Mammary microvascular endothelial cell (primary cell): ENCODE measurements around the gene ALKBH5. TPM values are rescaled to one million over a fixed set of nuclear protein-coding genes. Genes with fewer than 3 reads are reported as not detected.

Experiments used
- total RNA-seq: library from RNA; depleted of rRNA; stranded (reverse); fragments of >200 nt; gene quantifications from 2 replicates; pipeline ENCODE4 v1.2.3, GENCODE V29; 2015

Gene ALKBH5
- 81.7 and 92.5 TPM in 2 replicates for total RNA-seq

GRCh38 chr17:18183334-18184142 is at the start of gene ALKBH5:
TSS of gene ALKBH5 (plus strand) at chr17:18183828. CDS start at chr17:18184244, 416 bp downstream.

GRCh38 chr17:18225121-18225641 is 41.6 kb downstream of the ALKBH5 start, which contains the start of gene LLGL1:
TSS of gene LLGL1 (plus strand) at chr17:18225635. CDS start at chr17:18225683, 48 bp downstream.

GRCh38 chr17:18258356-18259038 is 74.9 kb downstream of the ALKBH5 start, which contains the start of gene FLII:
TSS of gene FLII (minus strand) at chr17:18258738. CDS start at chr17:18258690, 48 bp downstream.

Other genes with a start within 250 kb of the ALKBH5 start
- gene TOM1L2, start 211.4 kb upstream of the ALKBH5 start, total RNA-seq, result 27.9 and 42.4 TPM in 2 replicates
- gene DRC3, start 211.0 kb upstream of the ALKBH5 start, total RNA-seq, result 0.84 and 1.6 TPM in 2 replicates
- gene ATPAF2, start 144.7 kb upstream of the ALKBH5 start, total RNA-seq, result 14.5 and 30.1 TPM in 2 replicates
- gene GID4, start 144.4 kb upstream of the ALKBH5 start, total RNA-seq, result 7.3 and 8.3 TPM in 2 replicates
- gene DRG2, start 95.9 kb upstream of the ALKBH5 start, total RNA-seq, result 45.2 and 54.2 TPM in 2 replicates
- gene MYO15A, start 75.1 kb upstream of the ALKBH5 start, total RNA-seq, result 0.20 TPM in 1 of 2 replicates, not detected in the other
- 41.4 and 48.0 TPM in 2 replicates for gene LLGL1, start 41.8 kb downstream of the ALKBH5 start, total RNA-seq
- gene FLII, start 74.9 kb downstream of the ALKBH5 start, total RNA-seq, result 543 and 601 TPM in 2 replicates
- 5.9 and 11.7 TPM in 2 replicates for gene MIEF2, start 76.8 kb downstream of the ALKBH5 start, total RNA-seq
- gene TOP3A, start 131.2 kb downstream of the ALKBH5 start, total RNA-seq, result 24.2 and 53.2 TPM in 2 replicates
- 12.1 and 15.2 TPM in 2 replicates for gene SMCR8, start 131.5 kb downstream of the ALKBH5 start, total RNA-seq
- gene SHMT1, start 179.7 kb downstream of the ALKBH5 start, total RNA-seq, result 30.1 and 37.7 TPM in 2 replicates
- gene EVPLL, start 193.9 kb downstream of the ALKBH5 start, total RNA-seq, result not detected in 2 replicates